T-helper 2 cell treated with Interferon-gamma antibody and Interleukin-4, amounts not matched to agents 5 μg/mL and 100 μg/mL, for 36 hours (primary cell): ENCODE data around the gene UCHL1.

Source experiments
- DNase-seq: peaks from one replicate; pipeline ENCODE4 v3.0.0; 2021; ENCODE audit warnings: low spot score
- H3K27ac Mint-ChIP-seq: one replicate; pipeline ENCODE4 v1.8.0; 2021; ENCODE audit warnings: mild to moderate bottlenecking, mixed read lengths
- H3K27me3 Mint-ChIP-seq: one replicate; pipeline ENCODE4 v1.8.0; 2021; ENCODE audit warnings: low read depth, mixed read lengths
- H3K36me3 Mint-ChIP-seq: one replicate; pipeline ENCODE4 v1.8.0; 2021; ENCODE audit warnings: low read depth, mixed read lengths
- H3K4me1 Mint-ChIP-seq: one replicate; pipeline ENCODE4 v1.8.0; 2021; ENCODE audit warnings: low read depth, mixed read lengths
- H3K4me3 Mint-ChIP-seq: one replicate; pipeline ENCODE4 v1.8.0; 2022; ENCODE audit warnings: mild to moderate bottlenecking, moderate library complexity, mixed read lengths
- H3K9me3 Mint-ChIP-seq: one replicate; pipeline ENCODE4 v1.8.0; 2021; ENCODE audit warnings: mixed read lengths

Gene UCHL1

DNA sequence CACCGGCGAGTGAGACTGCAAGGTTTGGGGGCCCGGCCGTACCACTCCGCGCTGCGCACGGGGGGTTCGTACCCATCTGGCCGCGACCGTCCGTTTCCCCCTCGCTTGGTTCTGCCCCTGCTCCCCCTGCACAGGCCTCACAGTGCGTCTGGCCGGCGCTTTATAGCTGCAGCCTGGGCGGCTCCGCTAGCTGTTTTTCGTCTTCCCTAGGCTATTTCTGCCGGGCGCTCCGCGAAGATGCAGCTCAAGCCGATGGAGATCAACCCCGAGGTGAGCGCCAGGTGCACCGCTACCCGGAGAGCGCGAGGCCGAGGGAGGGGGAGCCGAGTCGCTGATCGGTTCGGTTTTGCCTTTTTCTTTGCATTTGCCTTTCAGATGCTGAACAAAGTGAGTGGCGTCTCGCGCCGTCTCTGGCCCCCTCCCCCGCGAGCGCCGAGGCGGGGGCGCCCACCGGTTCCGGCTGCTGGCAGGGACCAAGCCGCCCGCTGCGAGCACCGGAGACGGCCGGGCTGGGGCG lies at the start of gene UCHL1:
UCHL1 (plus strand) TSS at position 189 of the 517 bp plus-strand sequence; CDS start at position 238, 49 bp downstream.
- DNase-seq, result no peak
- H3K27ac Mint-ChIP-seq, result no peak within 1 kb of the TSS
- no peaks in the 10 kb centered on the region for H3K36me3 Mint-ChIP-seq
- peaks cover 47% of the 10 kb centered on the region for H3K27me3 Mint-ChIP-seq
- H3K4me1 Mint-ChIP-seq, result no peaks in the 10 kb centered on the region
- no peaks in the 10 kb centered on the region for H3K9me3 Mint-ChIP-seq
- H3K4me3 Mint-ChIP-seq, result peak within 1 kb of the TSS; percentile 69

DNA sequence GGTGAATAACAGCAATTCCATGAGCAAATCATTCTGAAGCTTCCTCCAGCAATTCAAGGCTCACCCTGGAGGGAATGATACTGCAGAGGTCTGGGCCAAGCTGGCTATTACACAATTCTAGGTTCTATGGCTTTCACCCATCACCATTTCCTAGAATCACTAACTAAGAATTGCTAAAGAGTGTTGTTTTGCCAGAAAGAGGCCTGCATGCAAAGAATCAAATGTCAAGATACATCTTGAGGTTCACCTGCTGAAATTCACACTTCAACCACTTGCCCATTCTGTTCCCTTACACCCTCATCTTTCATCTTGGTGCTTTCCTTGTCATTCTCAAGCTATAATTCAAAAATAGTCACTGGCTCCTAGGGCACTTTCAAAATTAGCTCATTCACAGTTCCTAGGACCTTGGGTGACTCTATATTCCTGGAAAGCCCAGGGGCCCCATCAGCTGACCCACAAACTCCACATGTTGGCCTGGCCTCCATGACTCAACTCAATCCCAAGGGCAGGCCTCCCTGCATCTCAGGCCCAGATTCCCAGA lies 49.4 kb upstream of the UCHL1 start:
- Mint-ChIP-seq H3K4me1 (no peaks in the 10 kb centered on the region), H3K36me3 (no peaks in the 10 kb centered on the region), H3K9me3 (no peaks in the 10 kb centered on the region), H3K27me3 (peaks cover 30% of the 10 kb centered on the region), H3K27ac (no peak overlapping the region), H3K4me3 (no peak overlapping the region)
- DNase-seq, result no peak

GRCh38 chr4:41209187-41209586 lies 47.5 kb upstream of the UCHL1 start:
- Mint-ChIP-seq H3K4me1 (peaks cover 5% of the 10 kb centered on the region), H3K9me3 (no peaks in the 10 kb centered on the region), H3K36me3 (no peaks in the 10 kb centered on the region), H3K27me3 (peaks cover 36% of the 10 kb centered on the region), H3K27ac (no peak overlapping the region), H3K4me3 (no peak overlapping the region)
- no peak for DNase-seq

DNA sequence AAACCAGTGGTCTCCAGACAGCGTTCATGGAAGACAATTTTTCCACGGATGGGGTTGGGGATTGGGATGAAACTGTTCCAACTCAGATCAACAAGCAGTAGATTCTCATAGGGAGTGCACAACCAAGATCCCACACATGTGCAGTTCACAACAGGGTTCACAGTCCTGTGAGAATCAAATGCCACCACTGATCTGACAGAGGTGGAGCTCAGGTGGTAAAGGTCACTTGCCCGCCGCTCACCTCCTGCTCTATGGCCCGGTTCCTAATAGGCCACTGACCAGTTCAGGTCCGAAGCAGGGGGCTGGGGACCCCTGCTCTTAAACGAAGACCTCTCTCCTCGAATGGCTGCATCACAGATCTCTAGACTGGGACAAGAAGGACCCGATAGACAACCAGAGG lies 46.8 kb upstream of the UCHL1 start:
- H3K9me3 Mint-ChIP-seq, result no peaks in the 10 kb centered on the region
- H3K4me1 Mint-ChIP-seq, result peaks cover 10% of the 10 kb centered on the region
- no peak overlapping the region for H3K4me3 Mint-ChIP-seq
- no peak for DNase-seq
- no peak overlapping the region for H3K27ac Mint-ChIP-seq
- peaks cover 40% of the 10 kb centered on the region for H3K27me3 Mint-ChIP-seq
- H3K36me3 Mint-ChIP-seq, result no peaks in the 10 kb centered on the region

GRCh38 chr4:41211951-41212615 lies 44.6 kb upstream of the UCHL1 start:
- no peaks in the 10 kb centered on the region for H3K9me3 Mint-ChIP-seq
- no peak overlapping the region for H3K4me3 Mint-ChIP-seq
- H3K4me1 Mint-ChIP-seq, result peaks cover 23% of the 10 kb centered on the region
- H3K27me3 Mint-ChIP-seq, result peaks cover 58% of the 10 kb centered on the region
- H3K36me3 Mint-ChIP-seq, result no peaks in the 10 kb centered on the region
- no peak for DNase-seq
- no peak overlapping the region for H3K27ac Mint-ChIP-seq

DNA sequence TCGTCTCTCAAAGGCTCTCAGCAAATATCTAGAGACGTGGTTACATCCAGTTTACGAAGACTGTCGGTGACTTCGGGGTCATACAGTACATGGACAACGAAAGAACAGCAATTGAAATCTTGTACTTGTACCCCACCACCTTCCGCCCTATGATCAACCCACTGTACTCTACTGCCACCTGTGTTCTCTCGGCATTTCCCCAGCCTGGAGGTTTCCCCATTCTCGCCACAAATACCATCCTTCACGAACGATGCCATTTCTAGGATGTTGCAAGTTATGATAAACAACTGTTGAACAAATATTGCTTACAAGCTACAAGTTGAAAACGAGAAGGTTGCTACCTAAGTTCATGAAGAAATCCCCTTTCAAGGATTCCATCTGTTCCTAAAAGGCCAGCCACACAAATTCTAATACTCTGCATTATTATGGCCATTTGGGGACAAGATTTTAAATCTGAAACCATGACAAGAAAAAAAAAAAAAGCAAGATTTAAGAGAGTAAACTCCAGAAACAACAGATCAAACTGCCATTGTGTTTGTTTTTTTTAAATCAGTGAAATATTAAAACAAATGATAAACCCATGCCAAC lies 44.0 kb upstream of the UCHL1 start:
- peaks cover 62% of the 10 kb centered on the region for H3K27me3 Mint-ChIP-seq
- no peak overlapping the region for H3K27ac Mint-ChIP-seq
- H3K9me3 Mint-ChIP-seq, result no peaks in the 10 kb centered on the region
- DNase-seq, result no peak
- H3K4me1 Mint-ChIP-seq, result peaks cover 23% of the 10 kb centered on the region
- H3K4me3 Mint-ChIP-seq, result no peak overlapping the region
- H3K36me3 Mint-ChIP-seq, result no peaks in the 10 kb centered on the region

- no peaks in the 10 kb centered on the region for H3K9me3 Mint-ChIP-seq
- H3K36me3 Mint-ChIP-seq, result no peaks in the 10 kb centered on the region
- DNase-seq, result no peak
- peak overlapping the region; percentile 64 for H3K4me3 Mint-ChIP-seq
- H3K27me3 Mint-ChIP-seq, result peaks cover 66% of the 10 kb centered on the region
- no peak overlapping the region for H3K27ac Mint-ChIP-seq
- H3K4me1 Mint-ChIP-seq, result peaks cover 23% of the 10 kb centered on the region
Observed at GRCh38 chr4:41213625-41214135, 43.0 kb upstream of the UCHL1 start.

DNA sequence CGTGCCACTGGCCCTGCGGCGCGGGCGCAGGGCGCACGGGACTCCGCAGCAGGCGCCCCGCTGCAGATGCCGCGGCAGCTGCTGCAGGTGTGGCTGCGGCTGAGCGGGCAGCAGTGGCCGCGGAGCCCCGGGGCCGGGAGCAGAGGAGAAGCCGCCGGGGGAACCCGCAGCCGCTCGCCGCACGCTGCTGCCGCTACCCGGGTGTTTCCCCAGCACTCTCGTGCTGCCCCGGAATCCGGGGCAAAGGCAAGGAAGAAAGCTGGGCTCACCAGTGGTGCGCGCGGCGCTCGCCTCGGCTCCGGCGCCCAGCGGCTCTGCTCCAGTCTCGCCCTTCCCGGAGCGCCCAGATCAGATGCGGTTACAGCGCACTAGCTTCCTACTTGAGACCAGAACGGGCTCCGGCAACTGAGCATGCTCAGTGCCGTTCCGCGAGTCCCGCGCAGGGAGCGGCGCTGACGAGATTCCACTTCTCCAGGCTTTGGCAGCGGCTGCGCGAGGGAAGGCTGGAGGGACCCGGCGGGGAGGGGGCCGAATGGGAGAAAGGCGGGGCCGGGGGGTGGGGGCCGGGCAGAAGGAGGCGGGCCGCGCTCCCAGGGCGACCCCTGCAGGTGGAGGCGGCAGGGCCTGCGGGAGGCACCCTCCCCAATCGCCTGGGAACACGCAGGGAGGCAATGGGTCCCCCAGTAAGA lies 42.4 kb upstream of the UCHL1 start, which contains the start of gene APBB2:
APBB2 (minus strand) TSS at position 407 of the 689 bp plus-strand sequence. CDS start 181,288 bp downstream, outside the sequence.
- peaks cover 67% of the 10 kb centered on the region for H3K27me3 Mint-ChIP-seq
- H3K4me3 Mint-ChIP-seq, result peak within 1 kb of the TSS; percentile 83
- peak; percentile 35 for DNase-seq
- H3K27ac Mint-ChIP-seq, result no peak within 1 kb of the TSS
- H3K36me3 Mint-ChIP-seq, result no peaks in the 10 kb centered on the region
- peaks cover 23% of the 10 kb centered on the region for H3K4me1 Mint-ChIP-seq
- H3K9me3 Mint-ChIP-seq, result no peaks in the 10 kb centered on the region

DNA sequence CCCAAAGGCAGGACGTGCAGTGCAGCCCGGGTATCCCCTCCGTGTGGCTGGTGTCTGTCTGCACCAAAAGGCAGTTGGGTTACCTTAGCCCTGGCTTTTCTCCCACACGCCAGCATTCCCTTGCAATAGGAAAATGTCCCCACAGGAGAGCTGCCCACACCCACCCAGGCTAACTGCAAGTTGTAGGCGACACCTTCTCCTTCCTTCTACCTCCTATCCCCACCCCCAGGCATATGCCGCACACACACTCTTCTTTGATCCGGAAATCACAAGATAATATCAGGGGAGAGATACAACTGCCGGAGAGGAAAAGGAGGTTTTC lies 41.9 kb upstream of the UCHL1 start:
- H3K36me3 Mint-ChIP-seq, result no peaks in the 10 kb centered on the region
- peaks cover 67% of the 10 kb centered on the region for H3K27me3 Mint-ChIP-seq
- no peak overlapping the region for H3K27ac Mint-ChIP-seq
- no peaks in the 10 kb centered on the region for H3K9me3 Mint-ChIP-seq
- DNase-seq, result no peak
- H3K4me3 Mint-ChIP-seq, result peak overlapping the region; percentile 80
- peaks cover 23% of the 10 kb centered on the region for H3K4me1 Mint-ChIP-seq

DNA sequence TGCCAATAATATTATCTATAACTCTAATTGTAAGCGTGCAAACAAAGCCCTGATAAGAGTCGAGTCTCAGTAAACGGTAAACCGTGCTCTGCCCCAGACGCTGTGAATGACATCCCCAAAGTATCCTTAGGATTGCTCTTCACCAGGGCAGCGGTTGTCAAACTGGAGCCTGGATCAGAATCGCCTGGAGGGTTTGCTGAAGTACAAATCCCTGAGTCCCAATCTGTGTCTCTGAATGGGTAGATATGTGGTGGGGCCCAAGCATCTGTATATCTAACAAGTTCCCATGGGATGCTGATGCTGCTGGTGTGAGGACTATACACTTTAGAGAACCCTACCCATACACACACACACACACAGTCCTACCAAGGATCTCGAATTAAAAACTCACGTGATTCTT lies 41.6 kb upstream of the UCHL1 start:
- H3K27me3 Mint-ChIP-seq, result peaks cover 67% of the 10 kb centered on the region
- no peak for DNase-seq
- no peaks in the 10 kb centered on the region for H3K9me3 Mint-ChIP-seq
- H3K4me3 Mint-ChIP-seq, result peak overlapping the region; percentile 80
- H3K36me3 Mint-ChIP-seq, result no peaks in the 10 kb centered on the region
- no peak overlapping the region for H3K27ac Mint-ChIP-seq
- H3K4me1 Mint-ChIP-seq, result peaks cover 23% of the 10 kb centered on the region

GRCh38 chr4:41215969-41216293 lies 40.8 kb upstream of the UCHL1 start:
- H3K4me1 Mint-ChIP-seq, result peaks cover 23% of the 10 kb centered on the region
- H3K27me3 Mint-ChIP-seq, result peaks cover 70% of the 10 kb centered on the region
- H3K27ac Mint-ChIP-seq, result no peak overlapping the region
- no peaks in the 10 kb centered on the region for H3K9me3 Mint-ChIP-seq
- H3K36me3 Mint-ChIP-seq, result no peaks in the 10 kb centered on the region
- peak overlapping the region; percentile 80 for H3K4me3 Mint-ChIP-seq
- no peak for DNase-seq

- Mint-ChIP-seq H3K36me3 (no peaks in the 10 kb centered on the region), H3K4me1 (peaks cover 23% of the 10 kb centered on the region), H3K9me3 (no peaks in the 10 kb centered on the region), H3K27me3 (peaks cover 72% of the 10 kb centered on the region), H3K27ac (no peak overlapping the region), H3K4me3 (peak overlapping the region; percentile 80)
- DNase-seq, result peak; percentile 53
Observed at GRCh38 chr4:41216294-41217019, 40.3 kb upstream of the UCHL1 start.

- Mint-ChIP-seq H3K4me3 (peak overlapping the region; percentile 77), H3K4me1 (peaks cover 23% of the 10 kb centered on the region), H3K27ac (no peak overlapping the region), H3K9me3 (no peaks in the 10 kb centered on the region), H3K36me3 (no peaks in the 10 kb centered on the region), H3K27me3 (peaks cover 67% of the 10 kb centered on the region)
- no peak for DNase-seq
Observed at GRCh38 chr4:41217020-41217333, 39.8 kb upstream of the UCHL1 start.
